Measurements from ENCODE around the gene SELENOF. TPM values are rescaled to one million over a fixed set of nuclear protein-coding genes. Genes with fewer than 3 reads are reported as not detected.

The SELENOF gene
- total and polyA plus RNA-seq, 2 of the 4 experiments (the other 2 are of a cell fraction): 60.0 to 153 TPM

DNA sequence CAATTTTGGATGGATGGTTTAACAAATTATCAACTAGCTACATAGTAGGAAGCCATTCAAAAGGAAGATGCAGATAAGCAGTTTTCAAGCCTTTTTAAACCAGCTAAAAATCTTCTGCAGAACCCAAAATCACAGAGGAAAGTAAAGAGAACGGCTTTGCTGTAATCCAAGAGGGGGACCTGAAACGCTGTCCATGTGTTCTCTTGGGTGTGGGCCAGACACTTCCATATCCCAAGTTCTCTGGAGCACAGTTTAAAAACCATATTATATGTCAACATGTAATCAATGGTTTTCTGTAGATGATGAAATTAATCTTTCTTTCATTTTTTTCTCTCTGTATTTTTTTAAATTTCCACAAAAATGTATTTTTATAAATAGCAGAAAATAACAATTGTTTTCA lies 90.5 kb downstream of the SELENOF start:
- H2AK5ac ChIP-seq (ENCODE audit: low read depth, low read length): no peak overlapping the region
- BruUV-seq (replicated peaks): no TSS peak
- ATAC-seq (ENCODE audit: low read depth): no peak

More for the DNA sequence above, 90.5 kb downstream of the SELENOF start:
- Histone ChIP-seq H4K5ac (ENCODE audit: low read depth, low read length) (no peak overlapping the region), H3K14ac (replicated peaks; ENCODE audit: low read depth, low read length) (no peak overlapping the region), H3K18ac (ENCODE audit: low read depth, low read length) (no peak overlapping the region), H2BK20ac (ENCODE audit: low read depth, low read length) (no peak overlapping the region), H4K20me1 (ENCODE audit: insufficient read depth, low read length) (no peaks in the 10 kb centered on the region), H3K4me3 (ENCODE audit: insufficient read depth, low read depth, low read length) (no peak overlapping the region), H3K4me2 (ENCODE audit: low read depth, low read length) (no peak overlapping the region), H2AFZ (replicated peaks; ENCODE audit: low read length, poor library complexity) (no peak overlapping the region), H2BK5ac (ENCODE audit: low read depth, low read length, poor library complexity, severe bottlenecking) (no peak overlapping the region), H3K9me3 (ENCODE audit: control insufficient read depth, insufficient read depth, low read length) (no peaks in the 10 kb centered on the region), H3K9me1 (ENCODE audit: insufficient read depth, low read length) (no peaks in the 10 kb centered on the region), H2AK9ac (replicated peaks; ENCODE audit: low read depth, low read length, poor library complexity) (no peak overlapping the region), H3K4me1 (ENCODE audit: control insufficient read depth, insufficient read depth, low read length) (peaks cover 3% of the 10 kb centered on the region; the same call in 1 of the 2 replicates), H3K79me1 (ENCODE audit: low read depth in 1 of 2, low read length in 2 of 2) (no peaks in the 10 kb centered on the region), H3K27me3 (ENCODE audit: control insufficient read depth, insufficient read depth, low read length) (peaks cover 10% of the 10 kb centered on the region; the same call in 1 of the 2 replicates), H3K56ac (ENCODE audit: extremely low read depth, insufficient read depth, low read length) (no peak overlapping the region), H4K91ac (ENCODE audit: insufficient read depth, low read depth, low read length) (no peak overlapping the region), H2BK120ac (ENCODE audit: low read depth, low read length) (no peak overlapping the region), H3K9ac (ENCODE audit: low read depth, low read length) (no peak overlapping the region), H2BK15ac (ENCODE audit: low read depth, low read length) (no peak overlapping the region), H3K23ac (ENCODE audit: low read depth, low read length) (no peak overlapping the region), H4K8ac (ENCODE audit: low read depth in 2 of 2, low read length in 2 of 2) (no peak overlapping the region), H3K4ac (ENCODE audit: low read depth, low read length) (no peak overlapping the region), H3K36me3 (ENCODE audit: control insufficient read depth, insufficient read depth, low read length) (no peaks in the 10 kb centered on the region), H3K27ac (ENCODE audit: insufficient read depth, low read length) (no peak overlapping the region)
- dilution Hi-C loops (cut with HindIII; ENCODE audit: low sequenced_read_pairs, unreplicated experiment): no loop called here
- TF ChIP-seq BHLHE40 (IDR thresholded peaks at IDR 0.05; ENCODE audit: low read depth, low read length): no peak
- TF ChIP-seq CTCF (conservative IDR thresholded peaks at IDR 0.05; ENCODE audit: low read depth, low read length): no peak
- TF ChIP-seq RCOR1 (IDR thresholded peaks at IDR 0.05; ENCODE audit: insufficient replicate concordance, low read length): no peak
- no peak for TF ChIP-seq CHD1 (IDR thresholded peaks at IDR 0.05; ENCODE audit: low read depth, low read length)
- no peak for TF ChIP-seq MAZ (IDR thresholded peaks at IDR 0.05; ENCODE audit: borderline replicate concordance, low read depth, low read length)
- TF ChIP-seq SMC3 (IDR thresholded peaks at IDR 0.05; ENCODE audit: low read depth, low read length): no peak
- TF ChIP-seq CEBPB (IDR thresholded peaks at IDR 0.05; ENCODE audit: low read depth, low read length): no peak
- no peak for TF ChIP-seq USF2 (IDR thresholded peaks at IDR 0.05; ENCODE audit: low read depth, low read length)
- TF ChIP-seq RFX5 (IDR thresholded peaks at IDR 0.05; ENCODE audit: low read depth, low read length): no peak
- no peak for TF ChIP-seq MXI1 (IDR thresholded peaks at IDR 0.05; ENCODE audit: borderline replicate concordance, low read depth, low read length)
- no peak for TF ChIP-seq FOS (IDR thresholded peaks at IDR 0.05; ENCODE audit: low read depth, low read length)
- no peak for TF ChIP-seq POLR2A (IDR thresholded peaks at IDR 0.05; ENCODE audit: low read depth, low read length)
- TF ChIP-seq RAD21 (IDR thresholded peaks at IDR 0.05; ENCODE audit: low read length): no peak
- TF ChIP-seq ELK1 (IDR thresholded peaks at IDR 0.05; ENCODE audit: borderline replicate concordance, low read depth, low read length): no peak
- no peak for TF ChIP-seq NFE2L2 (IDR thresholded peaks at IDR 0.05; ENCODE audit: low read depth, low read length)
- TF ChIP-seq MAFK (IDR thresholded peaks at IDR 0.05; ENCODE audit: low read depth, low read length): no peak
- ChIA-PET CTCF (no interaction called here), POLR2A (ENCODE audit: unreplicated experiment) (no interaction called here)
- in situ Hi-C loops (cut with MboI; ENCODE audit: low sequenced_read_pairs): no loop called here
- intact Hi-C loops (cut with micrococcal nuclease): no loop called here
- no CpG with 5 or more reads among the region's 2 CpGs for WGBS, 2 experiments (ENCODE audit: extremely low coverage in 2 of 2, insufficient read length in 1 of 2)
- no peak for DNase-seq

All from IMR-90 (cell line).